Endothelial cell of umbilical vein (primary cell): ENCODE measurements around the gene ZNFX1. TPM values are rescaled to one million over a fixed set of nuclear protein-coding genes. Genes with fewer than 3 reads are reported as not detected.

Source experiments
- BruUV-seq: library from RNA; stranded (reverse); fragments of 400-500 nt; replicated peaks from 2 replicates; lab custom pipeline; 2021; lab: Mats Ljungman, UMichigan
- CTCF ChIA-PET: fragments of 300-600, 350-600 bp; sonication (Branson Sonifier 250); formaldehyde crosslinking; loops from one replicate; lab custom pipeline; 2021; ENCODE audit warnings: antibody characterized with exemption, inconsistent platforms; lab: Charles Lee
- POLR2A ChIA-PET: fragments of 300-600, 350-600 bp; sonication (Branson Sonifier 250); formaldehyde crosslinking; loops from one replicate; lab custom pipeline; 2021; ENCODE audit warnings: antibody characterized with exemption, inconsistent platforms; lab: Charles Lee
- DNase-seq: peaks from one replicate; pipeline ENCODE4 v3.0.0-alpha.2; 2011; ENCODE audit warnings: low read depth, low spot score
- FAIRE-seq: peaks from 2 replicates; lab custom pipeline; 2011; peaks lifted over from hg19 to GRCh38; lab: Jason Lieb, UNC
- H2AFZ ChIP-seq: 2 replicates; pipeline ENCODE4 v1.6.0; 2012; ENCODE audit warnings: low read depth, low read length, control low read depth, inconsistent platforms
- H3K27ac ChIP-seq: 2 replicates; pipeline ENCODE4 v1.5.1; 2011; ENCODE audit warnings: low read depth, mild to moderate bottlenecking, control low read depth, low read length, moderate library complexity; ENCODE audit not compliant: insufficient read depth
- H3K27me3 ChIP-seq, 2 experiments: 2 replicates each; pipeline versions ENCODE4 v1.6.0 to v1.6.1; 2011; ENCODE audit warnings: low read length in 2 of 2, mixed read lengths in 1 of 2; ENCODE audit not compliant: control insufficient read depth in 2 of 2, insufficient read depth in 2 of 2
- H3K36me3 ChIP-seq, 2 experiments: 2 replicates in 1 of 2; 3 replicates in 1 of 2; pipeline ENCODE4 v1.5.1; 2011; ENCODE audit warnings: low read length in 2 of 2, mild to moderate bottlenecking in 1 of 2, moderate library complexity in 1 of 2; ENCODE audit not compliant: control insufficient read depth in 2 of 2, insufficient read depth in 2 of 2; ENCODE audit errors: extremely low read depth in 1 of 2
- H3K4me1 ChIP-seq: 3 replicates; pipeline ENCODE4 v1.5.1; 2011; ENCODE audit warnings: mild to moderate bottlenecking, low read length; ENCODE audit not compliant: control insufficient read depth, insufficient read depth; ENCODE audit errors: extremely low read depth
- H3K4me2 ChIP-seq: 2 replicates; pipeline ENCODE4 v1.6.1; 2011; ENCODE audit warnings: low read length, control low read depth, mixed read lengths; ENCODE audit not compliant: insufficient read depth
- H3K4me3 ChIP-seq, 3 experiments: fragments of 200-600 bp in 1 of 3; sonication (generic), shearing (Covaris generic) in 1 of 3; replicated peaks in 1 of 3; 2 replicates each; pipeline ENCODE4 v1.5.1; 2011 to 2016; ENCODE audit warnings: control low read depth in 3 of 3, low read length in 3 of 3, mild to moderate bottlenecking in 2 of 3, inconsistent platforms in 1 of 3, low read depth in 1 of 3, moderate library complexity in 1 of 3; ENCODE audit not compliant: insufficient read depth in 1 of 3
- H3K79me2 ChIP-seq: 2 replicates; pipeline ENCODE4 v1.6.0; 2012; ENCODE audit warnings: low read length, inconsistent platforms; ENCODE audit not compliant: control insufficient read depth, insufficient read depth
- H3K9ac ChIP-seq: replicated peaks from 2 replicates; pipeline ENCODE3; 2011; ENCODE audit warnings: low read length, control low read depth; ENCODE audit not compliant: insufficient read depth; ENCODE audit errors: extremely low read depth
- H3K9me1 ChIP-seq: replicated peaks from 3 replicates; pipeline ENCODE4 v1.6.0; 2011; ENCODE audit warnings: mild to moderate bottlenecking, low read length; ENCODE audit not compliant: control insufficient read depth, insufficient read depth; ENCODE audit errors: extremely low read depth
- H3K9me3 ChIP-seq: replicated peaks from 2 replicates; pipeline ENCODE4 v1.5.1; 2012; ENCODE audit warnings: low read length, inconsistent platforms; ENCODE audit not compliant: control insufficient read depth, insufficient read depth
- H4K20me1 ChIP-seq: replicated peaks from 2 replicates; pipeline ENCODE3; 2011; ENCODE audit warnings: mild to moderate bottlenecking, low read length; ENCODE audit not compliant: control insufficient read depth, insufficient read depth; ENCODE audit errors: extremely low read depth
- EZH2 ChIP-seq: IDR thresholded peaks from 2 replicates; pipeline ENCODE4 v1.6.1; 2012; ENCODE audit warnings: borderline replicate concordance, low read depth, mild to moderate bottlenecking, moderate library complexity, low read length, inconsistent platforms; ENCODE audit not compliant: severe bottlenecking
- FOS ChIP-seq: IDR thresholded peaks from 2 replicates; pipeline ENCODE4 v1.6.1; 2011; ENCODE audit warnings: mild to moderate bottlenecking, low read length, moderate library complexity, borderline replicate concordance; ENCODE audit not compliant: insufficient read depth
- GATA2 ChIP-seq: IDR thresholded peaks from 2 replicates; pipeline ENCODE4 v1.7.0; 2011; ENCODE audit warnings: low read depth, mild to moderate bottlenecking, moderate library complexity, mixed read lengths, low read length; ENCODE audit not compliant: insufficient read length, insufficient read depth
- JUN ChIP-seq: IDR thresholded peaks from 2 replicates; pipeline ENCODE4 v1.6.1; 2011; ENCODE audit warnings: borderline replicate concordance, low read depth; ENCODE audit not compliant: insufficient read length, insufficient read depth
- MAX ChIP-seq: IDR thresholded peaks from 2 replicates; pipeline ENCODE4 v1.6.1; 2011; ENCODE audit not compliant: insufficient read depth, insufficient read length
- MYC ChIP-seq: IDR thresholded peaks from one replicate; pipeline ENCODE4 v1.6.1; 2011; ENCODE audit warnings: mild to moderate bottlenecking, low read depth, low read length
- POLR2A ChIP-seq: IDR thresholded peaks from 2 replicates; pipeline ENCODE4 v1.6.1; 2012; ENCODE audit warnings: low read depth, mild to moderate bottlenecking, control low read depth, low read length
- POLR2AphosphoS5 ChIP-seq: IDR thresholded peaks from 2 replicates; pipeline ENCODE4 v1.6.1; 2012; ENCODE audit warnings: low read depth, mild to moderate bottlenecking, control low read depth, low read length, moderate library complexity; ENCODE audit not compliant: insufficient read depth
- dilution Hi-C: fragments of 300-500 bp; cut with MboI; formaldehyde crosslinking; loops from one replicate; pipeline ENCODE4 v1.15.0; 2019; ENCODE audit warnings: low sequenced_read_pairs; ENCODE audit not compliant: extremely low pct_ligation_motif_present
- intact Hi-C: fragments of 100-400 bp; cut with micrococcal nuclease; formaldehyde crosslinking; loops from one replicate; pipeline ENCODE4 v1.10.0; 2022
- polyA plus RNA-seq, 4 experiments: library from polyadenylated mRNA; depleted of rRNA in 3 of 4; stranded (reverse) in 3 of 4; unstranded in 1 of 4; fragments of >200 nt; gene quantifications; 2 replicates each; pipeline versions ENCODE4 v1.2.1 to v1.2.3, GENCODE V29; 2011 to 2012; ENCODE audit warnings: missing spikeins in 1 of 4
- total RNA-seq: library from RNA; stranded (reverse); gene quantifications from 2 replicates; pipeline ENCODE4 v1.2.3, GENCODE V29; 2021
- TF ChIP-seq, protein P1 (sequence below), 2 donors: IDR thresholded peaks; 1 replicate in 1 of 2; 2 replicates in 1 of 2; pipeline ENCODE4 v1.5.1; 2011; ENCODE audit warnings: low read length in 2 of 2, mild to moderate bottlenecking in 2 of 2, moderate library complexity in 2 of 2, control low read depth in 1 of 2, inconsistent platforms in 1 of 2, low read depth in 1 of 2; ENCODE audit not compliant: insufficient read depth in 1 of 2; ENCODE audit errors: extremely low read depth in 1 of 2

ZNFX1 gene
- total and polyA plus RNA-seq, 2 donors (not counting 3 experiments of a cell fraction or from before 2014, with no cell fraction given), result 8.3 to 27.9 TPM

DNA sequence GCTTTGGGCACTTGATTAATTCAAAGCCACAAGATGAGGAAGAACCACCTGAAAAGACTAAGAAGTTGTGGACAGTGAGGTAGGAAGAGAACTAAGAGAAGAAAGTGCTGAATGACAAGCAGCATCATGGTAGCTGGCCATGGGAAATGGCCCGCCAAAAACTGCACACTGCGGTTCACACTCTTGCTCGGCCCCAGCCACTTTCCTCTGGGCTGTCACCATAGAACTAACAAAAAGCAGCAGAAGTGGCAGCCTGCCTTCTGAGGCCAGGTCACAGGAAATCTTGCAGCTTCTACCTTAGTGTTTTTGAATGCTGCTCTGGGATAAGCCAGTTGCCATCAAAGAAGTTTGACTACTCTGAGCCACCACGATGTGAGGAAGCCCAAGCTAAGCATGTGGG is 34.8 kb upstream of the ZNFX1 start:
- Histone ChIP-seq H3K79me2 (no peaks in the 10 kb centered on the region), H4K20me1 (no peaks in the 10 kb centered on the region), H3K4me2 (no peak overlapping the region), H3K36me3 (no peaks in the 10 kb centered on the region), H3K9ac (no peak overlapping the region), H3K9me1 (no peaks in the 10 kb centered on the region), H3K4me3 (no peak overlapping the region), H3K4me1 (peaks cover 8% of the 10 kb centered on the region), H3K27me3 (peaks cover 15 to 25% of the 10 kb centered on the region in 2 experiments), H3K27ac (no peak overlapping the region), H3K9me3 (no peaks in the 10 kb centered on the region), H2AFZ (no peak overlapping the region)
- CTCF ChIA-PET, result interaction anchor here (1.0 to 2.5 kb wide), 2 partner anchors 11 to 66 kb away, joined by 5 to 9 read pairs; no protein-coding TSS in a partner anchor
- no TSS peak for BruUV-seq
- POLR2A ChIA-PET, result no interaction called here
- dilution Hi-C loops, result no loop called here
- DNase-seq (no peak), FAIRE-seq (no peak)
- intact Hi-C loops, result no loop called here
- TF ChIP-seq EZH2 (no peak), JUN (no peak), GATA2 (no peak), FOS (no peak), POLR2AphosphoS5 (no peak), MAX (no peak), MYC (no peak), POLR2A (no peak)
- TF ChIP-seq, protein P1, sequence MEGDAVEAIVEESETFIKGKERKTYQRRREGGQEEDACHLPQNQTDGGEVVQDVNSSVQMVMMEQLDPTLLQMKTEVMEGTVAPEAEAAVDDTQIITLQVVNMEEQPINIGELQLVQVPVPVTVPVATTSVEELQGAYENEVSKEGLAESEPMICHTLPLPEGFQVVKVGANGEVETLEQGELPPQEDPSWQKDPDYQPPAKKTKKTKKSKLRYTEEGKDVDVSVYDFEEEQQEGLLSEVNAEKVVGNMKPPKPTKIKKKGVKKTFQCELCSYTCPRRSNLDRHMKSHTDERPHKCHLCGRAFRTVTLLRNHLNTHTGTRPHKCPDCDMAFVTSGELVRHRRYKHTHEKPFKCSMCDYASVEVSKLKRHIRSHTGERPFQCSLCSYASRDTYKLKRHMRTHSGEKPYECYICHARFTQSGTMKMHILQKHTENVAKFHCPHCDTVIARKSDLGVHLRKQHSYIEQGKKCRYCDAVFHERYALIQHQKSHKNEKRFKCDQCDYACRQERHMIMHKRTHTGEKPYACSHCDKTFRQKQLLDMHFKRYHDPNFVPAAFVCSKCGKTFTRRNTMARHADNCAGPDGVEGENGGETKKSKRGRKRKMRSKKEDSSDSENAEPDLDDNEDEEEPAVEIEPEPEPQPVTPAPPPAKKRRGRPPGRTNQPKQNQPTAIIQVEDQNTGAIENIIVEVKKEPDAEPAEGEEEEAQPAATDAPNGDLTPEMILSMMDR (IDR thresholded peaks at IDR 0.05; ENCODE audit: extremely low read depth in 1 of 2, insufficient read depth in 1 of 2, low read depth in 1 of 2, low read length in 2 of 2), result no peak
